SK-N-DZ (cell line): Measurements from ENCODE around the gene STAT3.
"Not testable (repeated sequence)": the region's sequence is repeated elsewhere in the genome, so short reads cannot be mapped to it uniquely, and the experiment has no call there.

Experiments
- DNase-seq: peaks from one replicate; pipeline ENCODE4 v3.0.0-alpha.2; 2015; ENCODE audit warnings: low spot score

STAT3 gene

GRCh38 chr17:42317967-42318366 lies 70.3 kb downstream of the STAT3 start:
- DNase-seq, result not testable (repeated sequence)

- no peak for DNase-seq
Observed at GRCh38 chr17:42317266-42317845, 70.9 kb downstream of the STAT3 start.

- DNase-seq, result no peak
Observed at GRCh38 chr17:42316755-42317154, 71.5 kb downstream of the STAT3 start.

- DNase-seq, result no peak
Observed at GRCh38 chr17:42315402-42316156, 72.7 kb downstream of the STAT3 start.

GRCh38 chr17:42313773-42314566 lies 74.3 kb downstream of the STAT3 start:
- DNase-seq, result no peak

GRCh38 chr17:42313389-42313772 lies 74.9 kb downstream of the STAT3 start:
- DNase-seq, result no peak

- DNase-seq, result peak; percentile 92
Observed at GRCh38 chr17:42312285-42313130, 75.7 kb downstream of the STAT3 start.

GRCh38 chr17:42312035-42312284 lies 76.3 kb downstream of the STAT3 start:
- DNase-seq, result no peak

- DNase-seq, result peak; percentile 95
Observed at GRCh38 chr17:42311240-42312034, 76.8 kb downstream of the STAT3 start.

GRCh38 chr17:42310787-42311215 lies 77.4 kb downstream of the STAT3 start:
- DNase-seq, result no peak

GRCh38 chr17:42309986-42310786 lies 78.1 kb downstream of the STAT3 start:
- DNase-seq, result peak; percentile 55

GRCh38 chr17:42309142-42309541 lies 79.1 kb downstream of the STAT3 start:
- no peak for DNase-seq

GRCh38 chr17:42308446-42308845 lies 79.8 kb downstream of the STAT3 start:
- DNase-seq, result no peak

- no peak for DNase-seq
Observed at GRCh38 chr17:42307362-42307927, 80.8 kb downstream of the STAT3 start.

- DNase-seq, result no peak
Observed at GRCh38 chr17:42306385-42306667, 81.9 kb downstream of the STAT3 start.

- no peak for DNase-seq
Observed at GRCh38 chr17:42305543-42306384, 82.5 kb downstream of the STAT3 start.

- DNase-seq, result not testable (repeated sequence)
Observed at GRCh38 chr17:42305031-42305330, 83.3 kb downstream of the STAT3 start.

- DNase-seq, result no peak
Observed at GRCh38 chr17:42304187-42305030, 83.8 kb downstream of the STAT3 start.
